Islet precursor cell (in vitro differentiated cells): ENCODE measurements around the gene UBTD1.
"Not testable (repeated sequence)": the region's sequence is repeated elsewhere in the genome, so short reads cannot be mapped to it uniquely, and the experiment has no call there.

Experiments used
- DNase-seq: peaks from one replicate; pipeline ENCODE4 v3.0.0-alpha.2; 2018

Gene UBTD1

GRCh38 chr10:97540669-97541500 is 42.2 kb downstream of the UBTD1 start:
- DNase-seq, result peak; percentile 73

GRCh38 chr10:97542169-97543024 is 43.7 kb downstream of the UBTD1 start:
- DNase-seq, result peak; percentile 99

GRCh38 chr10:97543025-97543546 is 44.4 kb downstream of the UBTD1 start:
- DNase-seq, result peak; percentile 97

- DNase-seq, result no peak
Measured at GRCh38 chr10:97546456-97547270, 47.9 kb downstream of the UBTD1 start.

- DNase-seq, result no peak
Measured at GRCh38 chr10:97547271-97547600, 48.5 kb downstream of the UBTD1 start.

GRCh38 chr10:97547962-97548361 is 49.2 kb downstream of the UBTD1 start:
- DNase-seq, result no peak

GRCh38 chr10:97548828-97549455 is 50.2 kb downstream of the UBTD1 start:
- no peak for DNase-seq

GRCh38 chr10:97549587-97550322 is 51.0 kb downstream of the UBTD1 start:
- DNase-seq, result peak; percentile 96

- no peak for DNase-seq
Measured at GRCh38 chr10:97550336-97551149, 51.8 kb downstream of the UBTD1 start.

- DNase-seq, result no peak
Measured at GRCh38 chr10:97551271-97551670, 52.5 kb downstream of the UBTD1 start.

- DNase-seq, result peak; percentile 88
Measured at GRCh38 chr10:97553575-97554031, 54.9 kb downstream of the UBTD1 start.

- not testable (repeated sequence) for DNase-seq
Measured at GRCh38 chr10:97554336-97554735, 55.6 kb downstream of the UBTD1 start.

- not testable (repeated sequence) for DNase-seq
Measured at GRCh38 chr10:97555541-97555940, 56.8 kb downstream of the UBTD1 start.

GRCh38 chr10:97560731-97561381 is 62.1 kb downstream of the UBTD1 start:
- DNase-seq, result not testable (repeated sequence)

- DNase-seq, result not testable (repeated sequence)
Measured at GRCh38 chr10:97561386-97562077, 62.8 kb downstream of the UBTD1 start.

GRCh38 chr10:97562329-97562728 is 63.6 kb downstream of the UBTD1 start:
- not testable (repeated sequence) for DNase-seq

- DNase-seq, result no peak
Measured at GRCh38 chr10:97563337-97563736, 64.6 kb downstream of the UBTD1 start.

- DNase-seq, result no peak
Measured at GRCh38 chr10:97564776-97565175, 66.1 kb downstream of the UBTD1 start.

GRCh38 chr10:97566336-97566996 is 67.7 kb downstream of the UBTD1 start:
- DNase-seq, result no peak
